ENCODE measurements around the gene PLEKHM2.
A peak's percentile ranks its signal among the peaks of the same experiment; 100 is the strongest.

PLEKHM2 gene

GRCh38 chr1:15678578-15678977 is 5.5 kb upstream of the PLEKHM2 start:
- Histone ChIP-seq H3K36me3 (ENCODE audit: insufficient read depth, low read length) (no peaks in the 10 kb centered on the region), H3K4me3 (ENCODE audit: low read length) (no peak overlapping the region), H3K4me1 (ENCODE audit: control insufficient read depth, insufficient read depth, low read length) (peaks cover 33% of the 10 kb centered on the region), H3K9me3 (replicated peaks; ENCODE audit: low read length) (no peaks in the 10 kb centered on the region), H3K27me3 (ENCODE audit: control insufficient read depth, insufficient read depth, low read length) (no peaks in the 10 kb centered on the region), H3K9ac (ENCODE audit: low read depth, low read length) (no peak overlapping the region), H3K4me2 (ENCODE audit: low read length) (no peak overlapping the region)

- H3K9me3 ChIP-seq (replicated peaks; ENCODE audit: low read length) = no peaks in the 10 kb centered on the region
- H3K27me3 ChIP-seq (ENCODE audit: control insufficient read depth, insufficient read depth, low read length) = no peaks in the 10 kb centered on the region
- H3K9ac ChIP-seq (ENCODE audit: low read depth, low read length) = peak overlapping the region; percentile 61
- H3K4me2 ChIP-seq (ENCODE audit: low read length) = peak overlapping the region; percentile 53
- H3K36me3 ChIP-seq (ENCODE audit: insufficient read depth, low read length) = no peaks in the 10 kb centered on the region
- no peak overlapping the region for H3K4me3 ChIP-seq (ENCODE audit: low read length)
- peaks cover 33% of the 10 kb centered on the region for H3K4me1 ChIP-seq (ENCODE audit: control insufficient read depth, insufficient read depth, low read length)
Measured at GRCh38 chr1:15680131-15680530, 4.0 kb upstream of the PLEKHM2 start.

GRCh38 chr1:15680561-15681348 is 3.4 kb upstream of the PLEKHM2 start:
- Histone ChIP-seq H3K4me3 (ENCODE audit: low read length) (peak overlapping the region; percentile 43), H3K9ac (ENCODE audit: low read depth, low read length) (peak overlapping the region; percentile 61), H3K4me1 (ENCODE audit: control insufficient read depth, insufficient read depth, low read length) (peaks cover 36% of the 10 kb centered on the region), H3K27me3 (ENCODE audit: control insufficient read depth, insufficient read depth, low read length) (no peaks in the 10 kb centered on the region), H3K36me3 (ENCODE audit: insufficient read depth, low read length) (no peaks in the 10 kb centered on the region), H3K9me3 (replicated peaks; ENCODE audit: low read length) (no peaks in the 10 kb centered on the region), H3K4me2 (ENCODE audit: low read length) (peak overlapping the region; percentile 53)

GRCh38 chr1:15681349-15682292 is 2.5 kb upstream of the PLEKHM2 start:
- H3K9ac ChIP-seq (ENCODE audit: low read depth, low read length) = no peak overlapping the region
- peak overlapping the region; percentile 52 for H3K4me2 ChIP-seq (ENCODE audit: low read length)
- H3K36me3 ChIP-seq (ENCODE audit: insufficient read depth, low read length) = no peaks in the 10 kb centered on the region
- H3K9me3 ChIP-seq (replicated peaks; ENCODE audit: low read length) = no peaks in the 10 kb centered on the region
- peaks cover 41% of the 10 kb centered on the region for H3K4me1 ChIP-seq (ENCODE audit: control insufficient read depth, insufficient read depth, low read length)
- peak overlapping the region; percentile 43 for H3K4me3 ChIP-seq (ENCODE audit: low read length)
- H3K27me3 ChIP-seq (ENCODE audit: control insufficient read depth, insufficient read depth, low read length) = no peaks in the 10 kb centered on the region

GRCh38 chr1:15682936-15683341 is 1.2 kb upstream of the PLEKHM2 start:
- Histone ChIP-seq H3K4me1 (ENCODE audit: control insufficient read depth, insufficient read depth, low read length) (peaks cover 43% of the 10 kb centered on the region), H3K9me3 (replicated peaks; ENCODE audit: low read length) (no peaks in the 10 kb centered on the region), H3K36me3 (ENCODE audit: insufficient read depth, low read length) (no peaks in the 10 kb centered on the region), H3K9ac (ENCODE audit: low read depth, low read length) (no peak overlapping the region), H3K4me2 (ENCODE audit: low read length) (no peak overlapping the region), H3K4me3 (ENCODE audit: low read length) (no peak overlapping the region), H3K27me3 (ENCODE audit: control insufficient read depth, insufficient read depth, low read length) (no peaks in the 10 kb centered on the region)

GRCh38 chr1:15683345-15684039 is 628 bp upstream of the PLEKHM2 start:
- H3K9ac ChIP-seq (ENCODE audit: low read depth, low read length) = peak overlapping the region; percentile 99
- H3K27me3 ChIP-seq (ENCODE audit: control insufficient read depth, insufficient read depth, low read length) = no peaks in the 10 kb centered on the region
- peak overlapping the region; percentile 86 for H3K4me3 ChIP-seq (ENCODE audit: low read length)
- H3K36me3 ChIP-seq (ENCODE audit: insufficient read depth, low read length) = no peaks in the 10 kb centered on the region
- H3K4me1 ChIP-seq (ENCODE audit: control insufficient read depth, insufficient read depth, low read length) = peaks cover 41% of the 10 kb centered on the region
- no peaks in the 10 kb centered on the region for H3K9me3 ChIP-seq (replicated peaks; ENCODE audit: low read length)
- peak overlapping the region; percentile 90 for H3K4me2 ChIP-seq (ENCODE audit: low read length)

GRCh38 chr1:15684468-15685291 is 560 bp downstream of the PLEKHM2 start:
- H3K4me3 ChIP-seq (ENCODE audit: low read length) = peak overlapping the region; percentile 86
- peak overlapping the region; percentile 92 for H3K4me2 ChIP-seq (ENCODE audit: low read length)
- H3K9me3 ChIP-seq (replicated peaks; ENCODE audit: low read length) = no peaks in the 10 kb centered on the region
- peak overlapping the region; percentile 99 for H3K9ac ChIP-seq (ENCODE audit: low read depth, low read length)
- no peaks in the 10 kb centered on the region for H3K27me3 ChIP-seq (ENCODE audit: control insufficient read depth, insufficient read depth, low read length)
- H3K36me3 ChIP-seq (ENCODE audit: insufficient read depth, low read length) = no peaks in the 10 kb centered on the region
- peaks cover 32% of the 10 kb centered on the region for H3K4me1 ChIP-seq (ENCODE audit: control insufficient read depth, insufficient read depth, low read length)

- H3K27me3 ChIP-seq (ENCODE audit: control insufficient read depth, insufficient read depth, low read length) = no peaks in the 10 kb centered on the region
- peak overlapping the region; percentile 99 for H3K9ac ChIP-seq (ENCODE audit: low read depth, low read length)
- H3K4me2 ChIP-seq (ENCODE audit: low read length) = peak overlapping the region; percentile 92
- peak overlapping the region; percentile 86 for H3K4me3 ChIP-seq (ENCODE audit: low read length)
- no peaks in the 10 kb centered on the region for H3K36me3 ChIP-seq (ENCODE audit: insufficient read depth, low read length)
- H3K9me3 ChIP-seq (replicated peaks; ENCODE audit: low read length) = no peaks in the 10 kb centered on the region
- peaks cover 23% of the 10 kb centered on the region for H3K4me1 ChIP-seq (ENCODE audit: control insufficient read depth, insufficient read depth, low read length)
Measured at GRCh38 chr1:15685820-15686219, 1.7 kb downstream of the PLEKHM2 start.

GRCh38 chr1:15687446-15687845 is 3.3 kb downstream of the PLEKHM2 start:
- Histone ChIP-seq H3K36me3 (ENCODE audit: insufficient read depth, low read length) (no peaks in the 10 kb centered on the region), H3K4me3 (ENCODE audit: low read length) (no peak overlapping the region), H3K9ac (ENCODE audit: low read depth, low read length) (no peak overlapping the region), H3K9me3 (replicated peaks; ENCODE audit: low read length) (no peaks in the 10 kb centered on the region), H3K27me3 (ENCODE audit: control insufficient read depth, insufficient read depth, low read length) (no peaks in the 10 kb centered on the region), H3K4me2 (ENCODE audit: low read length) (no peak overlapping the region), H3K4me1 (ENCODE audit: control insufficient read depth, insufficient read depth, low read length) (peaks cover 28% of the 10 kb centered on the region)

- Histone ChIP-seq H3K27me3 (ENCODE audit: control insufficient read depth, insufficient read depth, low read length) (no peaks in the 10 kb centered on the region), H3K9me3 (replicated peaks; ENCODE audit: low read length) (no peaks in the 10 kb centered on the region), H3K4me2 (ENCODE audit: low read length) (no peak overlapping the region), H3K4me3 (ENCODE audit: low read length) (no peak overlapping the region), H3K4me1 (ENCODE audit: control insufficient read depth, insufficient read depth, low read length) (peaks cover 30% of the 10 kb centered on the region), H3K36me3 (ENCODE audit: insufficient read depth, low read length) (no peaks in the 10 kb centered on the region), H3K9ac (ENCODE audit: low read depth, low read length) (no peak overlapping the region)
Measured at GRCh38 chr1:15690317-15690716, 6.2 kb downstream of the PLEKHM2 start.

Measured in skeletal muscle satellite cell (primary cell).